ENCODE data around the gene USP43. TPM values are rescaled to one million over a fixed set of nuclear protein-coding genes. Genes with fewer than 3 reads are reported as not detected.

The USP43 gene
- total and polyA plus RNA-seq, 10 of the 15 experiments (the other 5 are each of a cell fraction or from before 2014, with no cell fraction given): 0.94 TPM; not detected in 9

GRCh38 chr17:9666461-9667050, 21.2 kb downstream of the USP43 start:
- CTCF ChIA-PET: no interaction called here
- Histone ChIP-seq H3K4me1 (ENCODE audit: control insufficient read depth, insufficient read depth, low read length) (no peaks in the 10 kb centered on the region), H4K20me1 (ENCODE audit: control insufficient read depth, insufficient read depth) (no peaks in the 10 kb centered on the region), H3K9ac (ENCODE audit: control insufficient read depth, insufficient read depth, low read length) (no peak overlapping the region), H3K4me3 (no peak overlapping the region), H3K36me3 (ENCODE audit: control insufficient read depth in 2 of 2, insufficient read depth in 2 of 2, low read length in 1 of 2) (no peaks in the 10 kb centered on the region), H3K79me2 (ENCODE audit: control insufficient read depth, insufficient read depth, low read length) (no peaks in the 10 kb centered on the region), H2AFZ (ENCODE audit: control insufficient read depth, low read depth, low read length) (no peak overlapping the region), H3K27ac (ENCODE audit: control insufficient read depth, insufficient read depth) (no peak overlapping the region), H3K27me3 (replicated peaks in 1 of 2; ENCODE audit: control insufficient read depth in 2 of 2, insufficient read depth in 2 of 2, low read length in 1 of 2) (no peaks in the 10 kb centered on the region), H3K4me2 (ENCODE audit: control insufficient read depth, insufficient read depth) (no peak overlapping the region), H3K9me3 (replicated peaks; ENCODE audit: control insufficient read depth, insufficient read depth, low read length) (no peaks in the 10 kb centered on the region)
- POLR2A ChIA-PET: no interaction called here
- in situ Hi-C loops (cut with MboI) (no loop called here), intact Hi-C loops (cut with micrococcal nuclease; ENCODE audit: unreplicated experiment) (no loop called here)
- WGBS (ENCODE audit: insufficient coverage, insufficient replicate concordance, low lambda C conversion rate, missing lambda C conversion rate): 14% methylated on average over 5 of the region's 5 CpGs
- BruUV-seq (replicated peaks): no TSS peak
- FAIRE-seq (no peak), DNase-seq (ENCODE audit: low read depth, low spot score) (no peak), ATAC-seq (no peak)
- TF ChIP-seq JUND (IDR thresholded peaks at IDR 0.05; ENCODE audit: low read depth, low read length) (no peak), RFX5 (IDR thresholded peaks at IDR 0.05; ENCODE audit: low read depth, low read length) (no peak), SMC3 (IDR thresholded peaks at IDR 0.05; ENCODE audit: borderline replicate concordance, low read length) (no peak), SUZ12 (IDR thresholded peaks at IDR 0.05; ENCODE audit: unreplicated experiment) (no peak), BRCA1 (IDR thresholded peaks at IDR 0.05; ENCODE audit: low read depth, low read length) (no peak), MYC (IDR thresholded peaks at IDR 0.05; ENCODE audit: insufficient read depth, insufficient read length, insufficient replicate concordance, low read length, severe bottlenecking) (no peak), SMARCA5 (IDR thresholded peaks at IDR 0.05) (no peak), BHLHE40 (IDR thresholded peaks at IDR 0.05; ENCODE audit: borderline replicate concordance in 1 of 2, low read depth in 2 of 2, low read length in 1 of 2) (no peak), YBX1 (IDR thresholded peaks at IDR 0.05) (no peak)
- TF ChIP-seq, protein P1, sequence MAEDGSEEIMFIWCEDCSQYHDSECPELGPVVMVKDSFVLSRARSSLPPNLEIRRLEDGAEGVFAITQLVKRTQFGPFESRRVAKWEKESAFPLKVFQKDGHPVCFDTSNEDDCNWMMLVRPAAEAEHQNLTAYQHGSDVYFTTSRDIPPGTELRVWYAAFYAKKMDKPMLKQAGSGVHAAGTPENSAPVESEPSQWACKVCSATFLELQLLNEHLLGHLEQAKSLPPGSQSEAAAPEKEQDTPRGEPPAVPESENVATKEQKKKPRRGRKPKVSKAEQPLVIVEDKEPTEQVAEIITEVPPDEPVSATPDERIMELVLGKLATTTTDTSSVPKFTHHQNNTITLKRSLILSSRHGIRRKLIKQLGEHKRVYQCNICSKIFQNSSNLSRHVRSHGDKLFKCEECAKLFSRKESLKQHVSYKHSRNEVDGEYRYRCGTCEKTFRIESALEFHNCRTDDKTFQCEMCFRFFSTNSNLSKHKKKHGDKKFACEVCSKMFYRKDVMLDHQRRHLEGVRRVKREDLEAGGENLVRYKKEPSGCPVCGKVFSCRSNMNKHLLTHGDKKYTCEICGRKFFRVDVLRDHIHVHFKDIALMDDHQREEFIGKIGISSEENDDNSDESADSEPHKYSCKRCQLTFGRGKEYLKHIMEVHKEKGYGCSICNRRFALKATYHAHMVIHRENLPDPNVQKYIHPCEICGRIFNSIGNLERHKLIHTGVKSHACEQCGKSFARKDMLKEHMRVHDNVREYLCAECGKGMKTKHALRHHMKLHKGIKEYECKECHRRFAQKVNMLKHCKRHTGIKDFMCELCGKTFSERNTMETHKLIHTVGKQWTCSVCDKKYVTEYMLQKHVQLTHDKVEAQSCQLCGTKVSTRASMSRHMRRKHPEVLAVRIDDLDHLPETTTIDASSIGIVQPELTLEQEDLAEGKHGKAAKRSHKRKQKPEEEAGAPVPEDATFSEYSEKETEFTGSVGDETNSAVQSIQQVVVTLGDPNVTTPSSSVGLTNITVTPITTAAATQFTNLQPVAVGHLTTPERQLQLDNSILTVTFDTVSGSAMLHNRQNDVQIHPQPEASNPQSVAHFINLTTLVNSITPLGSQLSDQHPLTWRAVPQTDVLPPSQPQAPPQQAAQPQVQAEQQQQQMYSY (CRISPR knock-in tag; IDR thresholded peaks at IDR 0.05): no peak
- TF ChIP-seq, protein P2, sequence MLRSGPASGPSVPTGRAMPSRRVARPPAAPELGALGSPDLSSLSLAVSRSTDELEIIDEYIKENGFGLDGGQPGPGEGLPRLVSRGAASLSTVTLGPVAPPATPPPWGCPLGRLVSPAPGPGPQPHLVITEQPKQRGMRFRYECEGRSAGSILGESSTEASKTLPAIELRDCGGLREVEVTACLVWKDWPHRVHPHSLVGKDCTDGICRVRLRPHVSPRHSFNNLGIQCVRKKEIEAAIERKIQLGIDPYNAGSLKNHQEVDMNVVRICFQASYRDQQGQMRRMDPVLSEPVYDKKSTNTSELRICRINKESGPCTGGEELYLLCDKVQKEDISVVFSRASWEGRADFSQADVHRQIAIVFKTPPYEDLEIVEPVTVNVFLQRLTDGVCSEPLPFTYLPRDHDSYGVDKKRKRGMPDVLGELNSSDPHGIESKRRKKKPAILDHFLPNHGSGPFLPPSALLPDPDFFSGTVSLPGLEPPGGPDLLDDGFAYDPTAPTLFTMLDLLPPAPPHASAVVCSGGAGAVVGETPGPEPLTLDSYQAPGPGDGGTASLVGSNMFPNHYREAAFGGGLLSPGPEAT (IDR thresholded peaks at IDR 0.05; ENCODE audit: low read depth): no peak
- TF ChIP-seq, protein P3, sequence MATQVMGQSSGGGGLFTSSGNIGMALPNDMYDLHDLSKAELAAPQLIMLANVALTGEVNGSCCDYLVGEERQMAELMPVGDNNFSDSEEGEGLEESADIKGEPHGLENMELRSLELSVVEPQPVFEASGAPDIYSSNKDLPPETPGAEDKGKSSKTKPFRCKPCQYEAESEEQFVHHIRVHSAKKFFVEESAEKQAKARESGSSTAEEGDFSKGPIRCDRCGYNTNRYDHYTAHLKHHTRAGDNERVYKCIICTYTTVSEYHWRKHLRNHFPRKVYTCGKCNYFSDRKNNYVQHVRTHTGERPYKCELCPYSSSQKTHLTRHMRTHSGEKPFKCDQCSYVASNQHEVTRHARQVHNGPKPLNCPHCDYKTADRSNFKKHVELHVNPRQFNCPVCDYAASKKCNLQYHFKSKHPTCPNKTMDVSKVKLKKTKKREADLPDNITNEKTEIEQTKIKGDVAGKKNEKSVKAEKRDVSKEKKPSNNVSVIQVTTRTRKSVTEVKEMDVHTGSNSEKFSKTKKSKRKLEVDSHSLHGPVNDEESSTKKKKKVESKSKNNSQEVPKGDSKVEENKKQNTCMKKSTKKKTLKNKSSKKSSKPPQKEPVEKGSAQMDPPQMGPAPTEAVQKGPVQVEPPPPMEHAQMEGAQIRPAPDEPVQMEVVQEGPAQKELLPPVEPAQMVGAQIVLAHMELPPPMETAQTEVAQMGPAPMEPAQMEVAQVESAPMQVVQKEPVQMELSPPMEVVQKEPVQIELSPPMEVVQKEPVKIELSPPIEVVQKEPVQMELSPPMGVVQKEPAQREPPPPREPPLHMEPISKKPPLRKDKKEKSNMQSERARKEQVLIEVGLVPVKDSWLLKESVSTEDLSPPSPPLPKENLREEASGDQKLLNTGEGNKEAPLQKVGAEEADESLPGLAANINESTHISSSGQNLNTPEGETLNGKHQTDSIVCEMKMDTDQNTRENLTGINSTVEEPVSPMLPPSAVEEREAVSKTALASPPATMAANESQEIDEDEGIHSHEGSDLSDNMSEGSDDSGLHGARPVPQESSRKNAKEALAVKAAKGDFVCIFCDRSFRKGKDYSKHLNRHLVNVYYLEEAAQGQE (IDR thresholded peaks at IDR 0.05; ENCODE audit: low read depth, low read length): no peak
- RAD21 ChIA-PET (ENCODE audit: unreplicated experiment): no interaction called here
- SMC1A ChIA-PET (ENCODE audit: uncharacterized antibody, unreplicated experiment): no interaction called here
